IMR-90 (cell line): Measurements from ENCODE around the gene SCAF1.

Experiments used
- POLR2A ChIP-seq: IDR thresholded peaks from 2 replicates; pipeline ENCODE4 v1.6.1; 2012; ENCODE audit warnings: mild to moderate bottlenecking, low read depth, low read length
- TF ChIP-seq, protein P1 (sequence below): conservative IDR thresholded peaks from 2 replicates; pipeline ENCODE4 v1.5.1; 2012; ENCODE audit warnings: mild to moderate bottlenecking, low read depth, low read length, improper control_type of control experiment

GRCh38 chr19:49599378-49600295, 42.4 kb upstream of the SCAF1 start:
- TF ChIP-seq, protein P1, sequence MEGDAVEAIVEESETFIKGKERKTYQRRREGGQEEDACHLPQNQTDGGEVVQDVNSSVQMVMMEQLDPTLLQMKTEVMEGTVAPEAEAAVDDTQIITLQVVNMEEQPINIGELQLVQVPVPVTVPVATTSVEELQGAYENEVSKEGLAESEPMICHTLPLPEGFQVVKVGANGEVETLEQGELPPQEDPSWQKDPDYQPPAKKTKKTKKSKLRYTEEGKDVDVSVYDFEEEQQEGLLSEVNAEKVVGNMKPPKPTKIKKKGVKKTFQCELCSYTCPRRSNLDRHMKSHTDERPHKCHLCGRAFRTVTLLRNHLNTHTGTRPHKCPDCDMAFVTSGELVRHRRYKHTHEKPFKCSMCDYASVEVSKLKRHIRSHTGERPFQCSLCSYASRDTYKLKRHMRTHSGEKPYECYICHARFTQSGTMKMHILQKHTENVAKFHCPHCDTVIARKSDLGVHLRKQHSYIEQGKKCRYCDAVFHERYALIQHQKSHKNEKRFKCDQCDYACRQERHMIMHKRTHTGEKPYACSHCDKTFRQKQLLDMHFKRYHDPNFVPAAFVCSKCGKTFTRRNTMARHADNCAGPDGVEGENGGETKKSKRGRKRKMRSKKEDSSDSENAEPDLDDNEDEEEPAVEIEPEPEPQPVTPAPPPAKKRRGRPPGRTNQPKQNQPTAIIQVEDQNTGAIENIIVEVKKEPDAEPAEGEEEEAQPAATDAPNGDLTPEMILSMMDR: no peak
- TF ChIP-seq POLR2A: no peak
